Measurements from ENCODE around the gene BPI.
"Not testable (repeated sequence)": the region's sequence is repeated elsewhere in the genome, so short reads cannot be mapped to it uniquely, and the experiment has no call there.

Gene BPI
- total RNA-seq: 0 reads per million in 9 experiments

GRCh38 chr20:38303908-38304379 lies at the start of gene BPI:
Gene BPI (plus strand): TSS chr20:38304156. CDS start chr20:38304224, 68 bp downstream.
- Mint-ChIP-seq H3K27me3 (peaks cover 67 to 85% of the 10 kb centered on the region in 2 donors), H3K27ac (no peak within 1 kb of the TSS), H3K9me3 (no peaks in the 10 kb centered on the region), H3K36me3 (ENCODE audit: insufficient read depth) (no peaks in the 10 kb centered on the region), H3K4me1 (ENCODE audit: low read depth in 2 of 2) (peaks cover 13 to 17% of the 10 kb centered on the region in 2 donors), H3K4me3 (peak within 1 kb of the TSS in 1 of 2 donors; percentile 36)
- ATAC-seq (replicated peaks) (no peak), DNase-seq (no peak)

- not testable (repeated sequence) for DNase-seq; H3K9me3 Mint-ChIP-seq; H3K27ac Mint-ChIP-seq; H3K36me3 Mint-ChIP-seq (ENCODE audit: insufficient read depth); H3K4me1 Mint-ChIP-seq (ENCODE audit: low read depth in 2 of 2); H3K4me3 Mint-ChIP-seq; ATAC-seq (replicated peaks)
- H3K27me3 Mint-ChIP-seq: peaks cover 46 to 58% of the 10 kb centered on the region in 2 donors
Observed at GRCh38 chr20:38254621-38255020, 49.3 kb upstream of the BPI start.

GRCh38 chr20:38255393-38255792 lies 48.6 kb upstream of the BPI start:
- ATAC-seq (replicated peaks) (no peak), DNase-seq (no peak)
- H3K4me1 Mint-ChIP-seq (ENCODE audit: low read depth in 2 of 2): peaks cover 0 to 4% of the 10 kb centered on the region in 2 donors
- no peaks in the 10 kb centered on the region for H3K9me3 Mint-ChIP-seq
- peaks cover 54 to 59% of the 10 kb centered on the region in 2 donors for H3K27me3 Mint-ChIP-seq
- H3K4me3 Mint-ChIP-seq: no peak overlapping the region
- peaks cover 7% of the 10 kb centered on the region for H3K36me3 Mint-ChIP-seq (ENCODE audit: insufficient read depth)
- H3K27ac Mint-ChIP-seq: no peak overlapping the region

GRCh38 chr20:38256021-38256420 lies 47.9 kb upstream of the BPI start:
- no peak overlapping the region for H3K27ac Mint-ChIP-seq
- ATAC-seq (replicated peaks): no peak

GRCh38 chr20:38256966-38257365 lies 47.0 kb upstream of the BPI start:
- H3K27me3 Mint-ChIP-seq: peaks cover 64 to 66% of the 10 kb centered on the region in 2 donors
- H3K27ac Mint-ChIP-seq: no peak overlapping the region

More at GRCh38 chr20:38256021-38256420, 47.9 kb upstream of the BPI start:
- peaks cover 3% of the 10 kb centered on the region for H3K36me3 Mint-ChIP-seq (ENCODE audit: insufficient read depth)
- no peak for DNase-seq
- no peaks in the 10 kb centered on the region for H3K9me3 Mint-ChIP-seq
- no peak overlapping the region for H3K4me3 Mint-ChIP-seq
- H3K27me3 Mint-ChIP-seq: peaks cover 59 to 60% of the 10 kb centered on the region in 2 donors
- H3K4me1 Mint-ChIP-seq (ENCODE audit: low read depth in 2 of 2): peaks cover 3 to 7% of the 10 kb centered on the region in 2 donors

GRCh38 chr20:38258545-38259215 lies 45.3 kb upstream of the BPI start:
- no peak for ATAC-seq (replicated peaks)
- H3K4me3 Mint-ChIP-seq: no peak overlapping the region
- peaks cover 3% of the 10 kb centered on the region for H3K36me3 Mint-ChIP-seq (ENCODE audit: insufficient read depth)
- H3K27ac Mint-ChIP-seq: no peak overlapping the region
- H3K27me3 Mint-ChIP-seq: peaks cover 66 to 69% of the 10 kb centered on the region in 2 donors
- H3K4me1 Mint-ChIP-seq (ENCODE audit: low read depth in 2 of 2): peaks cover 5 to 7% of the 10 kb centered on the region in 2 donors
- no peaks in the 10 kb centered on the region for H3K9me3 Mint-ChIP-seq
- no peak for DNase-seq

More at GRCh38 chr20:38256966-38257365, 47.0 kb upstream of the BPI start:
- H3K4me1 Mint-ChIP-seq (ENCODE audit: low read depth in 2 of 2): peaks cover 5 to 7% of the 10 kb centered on the region in 2 donors
- ATAC-seq (replicated peaks): no peak
- H3K4me3 Mint-ChIP-seq: no peak overlapping the region
- DNase-seq: no peak
- H3K9me3 Mint-ChIP-seq: no peaks in the 10 kb centered on the region
- peaks cover 3% of the 10 kb centered on the region for H3K36me3 Mint-ChIP-seq (ENCODE audit: insufficient read depth)

- Mint-ChIP-seq H3K4me3 (no peak overlapping the region), H3K4me1 (ENCODE audit: low read depth in 2 of 2) (peaks cover 5 to 7% of the 10 kb centered on the region in 2 donors), H3K27me3 (peaks cover 77% of the 10 kb centered on the region in 2 donors), H3K9me3 (no peaks in the 10 kb centered on the region), H3K27ac (no peak overlapping the region), H3K36me3 (ENCODE audit: insufficient read depth) (peaks cover 3% of the 10 kb centered on the region)
- DNase-seq: no peak
- no peak for ATAC-seq (replicated peaks)
Observed at GRCh38 chr20:38260025-38260377, 44.0 kb upstream of the BPI start.

GRCh38 chr20:38260378-38261053 lies 43.4 kb upstream of the BPI start, which contains the start of gene KIAA1755:
Gene KIAA1755 (minus strand): TSS chr20:38260735. CDS start chr20:38260500, 235 bp downstream.
- Mint-ChIP-seq H3K27ac (no peak within 1 kb of the TSS), H3K36me3 (ENCODE audit: insufficient read depth) (peaks cover 3% of the 10 kb centered on the region), H3K4me3 (peak within 1 kb of the TSS in 1 of 2 donors; percentile 19), H3K4me1 (ENCODE audit: low read depth in 2 of 2) (peaks cover 5 to 7% of the 10 kb centered on the region in 2 donors), H3K27me3 (peaks cover 77 to 81% of the 10 kb centered on the region in 2 donors), H3K9me3 (no peaks in the 10 kb centered on the region)
- DNase-seq: no peak
- no peak for ATAC-seq (replicated peaks)

GRCh38 chr20:38261054-38261390 lies 42.9 kb upstream of the BPI start:
- H3K27me3 Mint-ChIP-seq: peaks cover 71 to 86% of the 10 kb centered on the region in 2 donors
- peaks cover 3% of the 10 kb centered on the region for H3K36me3 Mint-ChIP-seq (ENCODE audit: insufficient read depth)
- H3K27ac Mint-ChIP-seq: no peak overlapping the region
- no peaks in the 10 kb centered on the region for H3K9me3 Mint-ChIP-seq
- DNase-seq: no peak
- peak overlapping the region in 1 of 2 donors; percentile 19 for H3K4me3 Mint-ChIP-seq
- ATAC-seq (replicated peaks): no peak
- H3K4me1 Mint-ChIP-seq (ENCODE audit: low read depth in 2 of 2): peaks cover 5 to 7% of the 10 kb centered on the region in 2 donors

GRCh38 chr20:38262931-38263330 lies 41.0 kb upstream of the BPI start:
- Mint-ChIP-seq H3K36me3 (ENCODE audit: insufficient read depth) (peaks cover 3% of the 10 kb centered on the region), H3K4me3 (no peak overlapping the region), H3K9me3 (no peaks in the 10 kb centered on the region), H3K4me1 (ENCODE audit: low read depth in 2 of 2) (peaks cover 5 to 7% of the 10 kb centered on the region in 2 donors), H3K27ac (no peak overlapping the region), H3K27me3 (peaks cover 60 to 87% of the 10 kb centered on the region in 2 donors)
- DNase-seq (no peak), ATAC-seq (replicated peaks) (no peak)

GRCh38 chr20:38266426-38266825 lies 37.5 kb upstream of the BPI start:
- Mint-ChIP-seq H3K9me3 (no peaks in the 10 kb centered on the region), H3K27me3 (peaks cover 51 to 87% of the 10 kb centered on the region in 2 donors), H3K4me3 (no peak overlapping the region), H3K27ac (no peak overlapping the region), H3K4me1 (ENCODE audit: low read depth in 2 of 2) (no peaks in the 10 kb centered on the region), H3K36me3 (ENCODE audit: insufficient read depth) (no peaks in the 10 kb centered on the region)
- no peak for ATAC-seq (replicated peaks)
- DNase-seq: no peak

GRCh38 chr20:38267296-38267695 lies 36.7 kb upstream of the BPI start:
- Mint-ChIP-seq H3K9me3 (no peaks in the 10 kb centered on the region), H3K27me3 (peaks cover 48 to 80% of the 10 kb centered on the region in 2 donors), H3K4me1 (ENCODE audit: low read depth in 2 of 2) (no peaks in the 10 kb centered on the region), H3K36me3 (ENCODE audit: insufficient read depth) (no peaks in the 10 kb centered on the region), H3K4me3 (no peak overlapping the region), H3K27ac (no peak overlapping the region)
- ATAC-seq (replicated peaks) (no peak), DNase-seq (no peak)

- no peaks in the 10 kb centered on the region for H3K9me3 Mint-ChIP-seq
- ATAC-seq (replicated peaks) (no peak), DNase-seq (no peak)
- H3K4me3 Mint-ChIP-seq: no peak overlapping the region
- H3K4me1 Mint-ChIP-seq (ENCODE audit: low read depth in 2 of 2): no peaks in the 10 kb centered on the region
- no peaks in the 10 kb centered on the region for H3K36me3 Mint-ChIP-seq (ENCODE audit: insufficient read depth)
- H3K27me3 Mint-ChIP-seq: peaks cover 41 to 73% of the 10 kb centered on the region in 2 donors
- H3K27ac Mint-ChIP-seq: no peak overlapping the region
Observed at GRCh38 chr20:38267901-38268514, 35.9 kb upstream of the BPI start.
